Activated naive CD8-positive, alpha-beta T cell (primary cell): ENCODE results near the gene ADRA2C.

Experiments used
- H3K27ac Mint-ChIP-seq: one replicate; pipeline ENCODE4 v1.8.0; 2021; ENCODE audit warnings: mixed read lengths
- H3K27me3 Mint-ChIP-seq: one replicate; pipeline ENCODE4 v1.8.0; 2021; ENCODE audit warnings: mixed read lengths
- H3K36me3 Mint-ChIP-seq: one replicate; pipeline ENCODE4 v1.8.0; 2021; ENCODE audit warnings: mixed read lengths
- H3K4me1 Mint-ChIP-seq: one replicate; pipeline ENCODE4 v1.8.0; 2021; ENCODE audit warnings: low read depth, mixed read lengths
- H3K4me3 Mint-ChIP-seq: one replicate; pipeline ENCODE4 v1.8.0; 2021; ENCODE audit warnings: mild to moderate bottlenecking, mixed read lengths
- H3K9me3 Mint-ChIP-seq: one replicate; pipeline ENCODE4 v1.8.0; 2021; ENCODE audit warnings: low read depth, mixed read lengths

Gene ADRA2C

DNA sequence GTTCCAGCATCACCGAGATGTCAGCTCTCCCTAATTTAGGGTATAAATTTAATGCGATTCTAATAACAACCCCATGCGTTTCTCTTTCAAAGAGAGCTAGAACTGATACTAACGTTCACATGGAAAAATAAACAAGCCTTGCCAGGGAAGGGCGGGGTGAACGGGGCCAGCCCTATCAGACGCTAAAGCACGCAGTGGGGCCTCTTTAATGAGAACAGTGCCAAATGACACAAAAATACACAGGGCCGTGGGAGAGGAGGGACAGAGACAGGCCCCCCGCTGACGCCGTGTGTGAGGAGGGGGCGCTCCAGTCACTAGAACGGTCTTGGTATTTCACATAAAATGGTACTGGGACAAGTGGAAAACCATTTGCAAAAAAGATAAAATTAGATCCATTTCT, 21.3 kb upstream of the ADRA2C start:
- H3K4me3 Mint-ChIP-seq = no peak overlapping the region
- no peak overlapping the region for H3K27ac Mint-ChIP-seq
- H3K4me1 Mint-ChIP-seq = peaks cover 2% of the 10 kb centered on the region
- H3K27me3 Mint-ChIP-seq = peaks cover 34% of the 10 kb centered on the region
- H3K9me3 Mint-ChIP-seq = peaks cover 5% of the 10 kb centered on the region
- no peaks in the 10 kb centered on the region for H3K36me3 Mint-ChIP-seq

- Mint-ChIP-seq H3K9me3 (peaks cover 5% of the 10 kb centered on the region), H3K27ac (no peak overlapping the region), H3K4me1 (peaks cover 2% of the 10 kb centered on the region), H3K36me3 (no peaks in the 10 kb centered on the region), H3K4me3 (no peak overlapping the region), H3K27me3 (peaks cover 33% of the 10 kb centered on the region)
Observed at GRCh38 chr4:3745886-3746656, 20.1 kb upstream of the ADRA2C start.

DNA sequence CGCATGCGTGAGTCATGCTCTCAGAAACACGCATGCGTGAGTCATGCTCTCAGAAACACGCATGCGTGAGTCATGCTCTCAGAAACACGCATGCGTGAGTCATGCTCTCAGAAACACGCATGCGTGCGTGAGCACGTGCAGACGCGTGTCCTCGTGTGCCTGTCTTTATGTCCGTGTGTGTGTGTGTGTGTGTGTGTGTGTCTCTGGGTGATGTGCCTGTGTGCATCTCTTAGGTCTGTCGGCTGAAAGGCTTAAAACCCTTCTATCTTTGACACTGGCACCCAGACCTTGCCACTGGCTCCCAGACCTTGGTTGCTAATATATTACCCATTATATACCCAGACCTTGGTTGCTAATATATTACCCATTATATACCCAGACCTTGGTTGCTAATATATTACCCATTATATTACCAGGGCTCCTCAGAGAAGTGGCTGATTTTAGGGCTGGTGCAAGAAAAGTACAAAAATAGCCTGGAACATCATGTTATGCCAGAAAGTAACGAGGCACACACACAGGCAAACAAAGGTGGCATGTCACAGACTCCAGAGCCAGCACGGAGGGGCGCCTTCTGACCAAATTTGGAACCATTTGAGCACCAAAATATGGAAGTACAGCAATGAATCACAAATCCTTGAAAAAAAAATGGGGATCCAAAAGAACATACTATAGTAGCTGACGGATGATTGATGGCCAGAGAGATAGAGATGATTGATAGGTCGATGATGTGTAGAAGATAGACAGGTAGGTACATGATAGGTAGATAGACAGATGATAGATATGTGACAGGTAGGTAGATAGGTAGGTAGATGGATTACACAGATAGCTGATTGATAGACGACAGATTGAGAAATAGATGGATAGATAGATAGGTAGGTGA, 19.2 kb upstream of the ADRA2C start:
- Mint-ChIP-seq H3K4me3 (no peak overlapping the region), H3K9me3 (peaks cover 5% of the 10 kb centered on the region), H3K36me3 (no peaks in the 10 kb centered on the region), H3K27me3 (peaks cover 34% of the 10 kb centered on the region), H3K27ac (no peak overlapping the region), H3K4me1 (peaks cover 2% of the 10 kb centered on the region)

- Mint-ChIP-seq H3K4me3 (no peak overlapping the region), H3K27me3 (peaks cover 32% of the 10 kb centered on the region), H3K27ac (no peak overlapping the region), H3K4me1 (peaks cover 2% of the 10 kb centered on the region), H3K36me3 (no peaks in the 10 kb centered on the region), H3K9me3 (peaks cover 5% of the 10 kb centered on the region)
Observed at GRCh38 chr4:3747581-3747904, 18.6 kb upstream of the ADRA2C start.

DNA sequence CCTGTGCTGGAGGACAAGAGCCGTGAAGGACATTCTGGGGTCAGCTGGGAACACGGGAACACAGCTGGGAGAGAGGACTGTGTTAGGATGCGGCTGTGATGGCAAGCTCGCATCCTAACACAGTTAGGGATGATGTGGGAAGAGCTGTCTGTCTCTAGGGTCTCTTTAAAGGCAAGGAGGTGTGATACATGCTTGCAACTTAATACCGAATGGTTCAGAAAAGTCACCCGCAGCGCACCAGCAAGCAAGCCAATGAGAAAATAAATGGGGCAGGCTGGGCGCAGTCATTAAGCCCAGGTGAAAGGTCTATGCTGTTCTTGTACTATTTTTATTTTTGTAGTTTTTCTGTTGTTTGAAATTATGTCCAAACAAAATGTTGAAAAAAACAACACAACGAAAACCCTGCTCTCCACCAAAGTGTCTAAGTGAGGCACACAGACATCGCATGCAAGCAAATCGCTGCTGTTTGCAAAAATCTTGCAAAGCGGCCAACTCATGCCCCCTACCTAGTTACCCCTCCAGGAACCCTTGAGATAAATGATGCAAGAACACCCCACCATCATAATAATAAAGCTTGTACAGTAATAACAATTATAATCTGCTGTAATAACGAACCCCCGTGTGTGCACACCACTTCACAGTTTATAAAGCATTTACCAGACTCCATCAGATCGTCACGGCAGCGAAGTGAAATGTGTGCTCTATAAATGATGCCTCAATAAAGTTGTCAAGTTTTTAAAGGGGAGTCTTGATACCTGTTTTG, 17.9 kb upstream of the ADRA2C start:
- Mint-ChIP-seq H3K36me3 (no peaks in the 10 kb centered on the region), H3K9me3 (no peaks in the 10 kb centered on the region), H3K4me3 (no peak overlapping the region), H3K27ac (no peak overlapping the region), H3K27me3 (peaks cover 27% of the 10 kb centered on the region), H3K4me1 (peaks cover 2% of the 10 kb centered on the region)

DNA sequence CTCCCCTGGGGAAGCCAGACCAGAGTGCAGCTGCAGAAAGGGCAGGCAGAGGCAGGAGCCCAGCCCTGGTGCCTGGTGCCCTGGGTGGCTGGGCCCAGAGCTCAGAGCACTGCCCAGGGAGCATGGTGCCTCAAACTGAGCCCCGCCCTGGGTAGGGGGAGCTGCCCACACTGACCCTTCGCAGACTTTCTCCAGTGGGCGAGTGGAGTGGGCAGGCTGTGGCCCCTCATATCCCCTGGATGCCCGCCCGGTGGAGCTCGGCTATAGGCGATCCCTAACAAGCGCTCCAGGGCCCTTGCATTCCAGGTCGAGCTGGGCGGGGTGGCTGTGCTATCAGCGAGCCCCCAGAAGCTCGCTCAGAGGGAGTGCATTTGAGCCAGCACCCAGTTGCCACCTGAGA, 17.1 kb upstream of the ADRA2C start:
- Mint-ChIP-seq H3K9me3 (no peaks in the 10 kb centered on the region), H3K27ac (no peak overlapping the region), H3K27me3 (peaks cover 27% of the 10 kb centered on the region), H3K36me3 (no peaks in the 10 kb centered on the region), H3K4me1 (peaks cover 2% of the 10 kb centered on the region), H3K4me3 (no peak overlapping the region)

GRCh38 chr4:3750334-3750733, 15.9 kb upstream of the ADRA2C start:
- Mint-ChIP-seq H3K4me1 (peaks cover 2% of the 10 kb centered on the region), H3K27ac (no peak overlapping the region), H3K4me3 (no peak overlapping the region), H3K36me3 (no peaks in the 10 kb centered on the region), H3K27me3 (peaks cover 23% of the 10 kb centered on the region), H3K9me3 (no peaks in the 10 kb centered on the region)

GRCh38 chr4:3752022-3752421, 14.2 kb upstream of the ADRA2C start:
- Mint-ChIP-seq H3K27ac (no peak overlapping the region), H3K4me3 (no peak overlapping the region), H3K4me1 (no peaks in the 10 kb centered on the region), H3K36me3 (no peaks in the 10 kb centered on the region), H3K9me3 (no peaks in the 10 kb centered on the region), H3K27me3 (peaks cover 19% of the 10 kb centered on the region)

DNA sequence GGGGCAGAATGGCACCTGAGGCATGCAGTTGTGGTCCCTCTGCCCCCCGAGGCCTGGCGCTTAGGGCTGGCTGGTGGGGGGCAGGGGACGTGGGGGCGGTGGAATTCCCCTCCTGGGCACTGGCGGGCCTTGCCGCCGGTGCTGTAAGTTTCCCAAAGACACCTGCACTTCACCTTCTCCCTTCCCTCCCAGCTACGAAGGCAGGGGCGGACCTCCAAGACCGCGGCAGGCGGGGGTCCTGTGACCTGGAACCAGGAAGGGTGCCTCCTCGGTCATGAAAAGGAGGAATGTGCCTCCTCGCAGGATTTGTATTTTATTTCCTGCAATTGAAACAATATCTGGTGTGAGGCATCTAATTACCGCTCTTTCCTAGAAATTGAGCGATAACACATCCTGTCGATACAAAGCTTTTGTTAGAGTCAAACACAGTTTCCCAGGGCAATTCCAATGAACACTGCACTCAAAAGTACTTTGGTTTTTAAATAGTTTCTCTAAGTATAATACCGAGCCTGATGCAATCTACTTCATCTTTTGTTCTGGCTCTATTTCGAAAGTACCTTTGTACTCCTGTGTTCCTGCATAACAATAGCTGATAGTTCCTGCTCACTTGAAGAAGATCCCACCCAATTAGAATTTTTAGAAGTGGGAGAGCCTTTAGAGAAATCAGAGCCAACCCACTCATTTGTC, 12.3 kb upstream of the ADRA2C start:
- Mint-ChIP-seq H3K9me3 (no peaks in the 10 kb centered on the region), H3K27me3 (peaks cover 7% of the 10 kb centered on the region), H3K27ac (no peak overlapping the region), H3K4me3 (no peak overlapping the region), H3K36me3 (no peaks in the 10 kb centered on the region), H3K4me1 (no peaks in the 10 kb centered on the region)

- Mint-ChIP-seq H3K4me1 (no peaks in the 10 kb centered on the region), H3K36me3 (no peaks in the 10 kb centered on the region), H3K27me3 (peaks cover 3% of the 10 kb centered on the region), H3K9me3 (no peaks in the 10 kb centered on the region), H3K27ac (no peak overlapping the region), H3K4me3 (no peak overlapping the region)
Observed at GRCh38 chr4:3756343-3757059, 9.7 kb upstream of the ADRA2C start.

- Mint-ChIP-seq H3K9me3 (no peaks in the 10 kb centered on the region), H3K27me3 (peaks cover 3% of the 10 kb centered on the region), H3K4me3 (no peak overlapping the region), H3K27ac (no peak overlapping the region), H3K36me3 (no peaks in the 10 kb centered on the region), H3K4me1 (no peaks in the 10 kb centered on the region)
Observed at GRCh38 chr4:3759236-3759635, 6.9 kb upstream of the ADRA2C start.

DNA sequence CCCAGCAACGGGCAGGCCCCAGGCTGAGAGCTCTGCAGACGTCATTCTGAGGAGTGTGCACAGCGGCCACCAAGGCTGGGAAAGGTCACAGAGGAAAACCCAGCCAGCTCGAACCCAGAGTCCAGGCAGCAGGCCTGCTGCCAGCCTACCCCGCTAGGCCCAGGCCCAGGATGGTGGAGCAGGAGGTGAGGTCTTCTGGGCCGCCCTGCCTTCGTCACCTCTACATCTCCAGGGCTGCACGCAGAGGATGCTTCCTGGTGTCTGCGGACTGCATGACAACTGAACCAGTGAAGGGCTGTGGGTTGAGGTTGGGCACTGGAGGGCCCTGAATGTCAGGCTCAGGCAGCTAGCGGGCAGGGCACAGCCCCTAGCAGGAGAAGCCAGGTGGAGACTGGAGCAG, 5.8 kb upstream of the ADRA2C start:
- Mint-ChIP-seq H3K4me3 (no peak overlapping the region), H3K9me3 (no peaks in the 10 kb centered on the region), H3K27me3 (peaks cover 2% of the 10 kb centered on the region), H3K27ac (no peak overlapping the region), H3K36me3 (no peaks in the 10 kb centered on the region), H3K4me1 (no peaks in the 10 kb centered on the region)

- no peaks in the 10 kb centered on the region for H3K4me1 Mint-ChIP-seq
- no peak overlapping the region for H3K27ac Mint-ChIP-seq
- peaks cover 2% of the 10 kb centered on the region for H3K27me3 Mint-ChIP-seq
- H3K4me3 Mint-ChIP-seq = no peak overlapping the region
- no peaks in the 10 kb centered on the region for H3K36me3 Mint-ChIP-seq
- H3K9me3 Mint-ChIP-seq = no peaks in the 10 kb centered on the region
Observed at GRCh38 chr4:3760841-3761240, 5.3 kb upstream of the ADRA2C start.

DNA sequence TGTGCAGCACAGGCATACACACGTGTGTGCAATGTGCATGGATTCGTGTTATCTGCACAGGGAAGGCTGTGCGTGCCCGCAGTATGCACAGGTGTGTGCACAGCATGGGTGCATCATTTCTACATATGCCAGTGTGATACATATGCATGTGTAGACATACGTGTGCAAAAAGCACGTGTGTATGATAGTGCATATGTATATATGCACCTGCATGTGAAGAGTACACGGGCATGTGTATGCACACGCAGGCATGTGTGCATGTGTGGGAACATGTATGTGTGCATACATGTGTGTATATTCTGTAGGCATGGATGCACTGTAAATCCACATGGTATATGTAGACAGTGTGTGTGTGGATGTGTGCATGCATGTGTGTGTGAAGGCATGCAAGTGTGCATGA, 3.9 kb upstream of the ADRA2C start:
- Mint-ChIP-seq H3K9me3 (no peaks in the 10 kb centered on the region), H3K4me1 (peaks cover 3% of the 10 kb centered on the region), H3K4me3 (no peak overlapping the region), H3K27ac (no peak overlapping the region), H3K27me3 (peaks cover 5% of the 10 kb centered on the region), H3K36me3 (no peaks in the 10 kb centered on the region)
